HEK293 (cell line): ENCODE data around the gene PRMT5.

Experiments
- INSM2 ChIP-seq: fragments of 450-650 bp; formaldehyde crosslinking; IDR thresholded peaks from 2 replicates; pipeline ENCODE4 v1.5.1; 2016; ENCODE audit warnings: missing biosample characterization, missing genetic modification characterization
- KLF16 ChIP-seq: fragments of 450-650 bp; formaldehyde crosslinking; IDR thresholded peaks from 2 replicates; pipeline ENCODE4 v1.5.1; 2017; ENCODE audit warnings: missing biosample characterization, missing genetic modification characterization
- SP2 ChIP-seq: fragments of 450-650 bp; formaldehyde crosslinking; IDR thresholded peaks from 2 replicates; pipeline ENCODE4 v1.5.1; 2016; ENCODE audit warnings: missing biosample characterization, missing genetic modification characterization
- TCF7L2 ChIP-seq: IDR thresholded peaks from 2 replicates; pipeline ENCODE4 v1.6.1; 2011; ENCODE audit warnings: low read depth, mild to moderate bottlenecking, inconsistent platforms, low read length, moderate library complexity, borderline replicate concordance
- ZBTB10 ChIP-seq: fragments of 450-650 bp; formaldehyde crosslinking; IDR thresholded peaks from 2 replicates; pipeline ENCODE4 v1.5.1; 2016; ENCODE audit warnings: missing biosample characterization, missing genetic modification characterization
- ZFHX2 ChIP-seq: fragments of 450-650 bp; formaldehyde crosslinking; conservative IDR thresholded peaks from 2 replicates; pipeline ENCODE4 v1.5.1; 2016; ENCODE audit warnings: missing biosample characterization, missing genetic modification characterization
- ZNF202 ChIP-seq: fragments of 450-650 bp; formaldehyde crosslinking; IDR thresholded peaks from 2 replicates; pipeline ENCODE4 v1.5.1; 2016; ENCODE audit warnings: missing biosample characterization, missing genetic modification characterization, borderline replicate concordance
- ZNF23 ChIP-seq: fragments of 450-650 bp; formaldehyde crosslinking; IDR thresholded peaks from 2 replicates; pipeline ENCODE4 v1.5.1; 2016; ENCODE audit warnings: missing biosample characterization, missing genetic modification characterization, borderline replicate concordance
- ZNF239 ChIP-seq: fragments of 450-650 bp; formaldehyde crosslinking; IDR thresholded peaks from 2 replicates; pipeline ENCODE4 v1.5.1; 2016; ENCODE audit warnings: missing biosample characterization, missing genetic modification characterization
- ZNF311 ChIP-seq: fragments of 450-650 bp; formaldehyde crosslinking; IDR thresholded peaks from 2 replicates; pipeline ENCODE4 v1.5.1; 2017; ENCODE audit warnings: missing biosample characterization, missing genetic modification characterization, borderline replicate concordance
- ZNF341 ChIP-seq: fragments of 450-650 bp; formaldehyde crosslinking; IDR thresholded peaks from 2 replicates; pipeline ENCODE4; 2016; ENCODE audit warnings: low read depth, missing biosample characterization, missing genetic modification characterization
- ZNF426 ChIP-seq: fragments of 450-650 bp; formaldehyde crosslinking; IDR thresholded peaks from 2 replicates; pipeline ENCODE4 v1.5.1; 2017; ENCODE audit warnings: missing biosample characterization, missing genetic modification characterization, mild to moderate bottlenecking, inconsistent platforms, moderate library complexity
- ZNF501 ChIP-seq: fragments of 450-650 bp; formaldehyde crosslinking; IDR thresholded peaks from 2 replicates; pipeline ENCODE4 v1.5.1; 2016; ENCODE audit warnings: missing biosample characterization, missing genetic modification characterization
- ZNF518A ChIP-seq: fragments of 450-650 bp; formaldehyde crosslinking; conservative IDR thresholded peaks from 2 replicates; pipeline ENCODE4 v1.5.1; 2016; ENCODE audit warnings: low read depth, missing biosample characterization, missing genetic modification characterization
- ZNF561 ChIP-seq: fragments of 450-650 bp; IDR thresholded peaks from 2 replicates; pipeline ENCODE4 v1.5.1; 2018; ENCODE audit warnings: missing biosample characterization, missing genetic modification characterization, borderline replicate concordance
- ZNF580 ChIP-seq: fragments of 450-650 bp; formaldehyde crosslinking; IDR thresholded peaks from 2 replicates; pipeline ENCODE4 v1.5.1; 2016; ENCODE audit warnings: missing biosample characterization, missing genetic modification characterization
- ZNF610 ChIP-seq: fragments of 450-650 bp; formaldehyde crosslinking; IDR thresholded peaks from 2 replicates; pipeline ENCODE4 v1.5.1; 2016; ENCODE audit warnings: missing biosample characterization, missing genetic modification characterization, borderline replicate concordance
- ZNF645 ChIP-seq: fragments of 450-650 bp; formaldehyde crosslinking; IDR thresholded peaks from 2 replicates; pipeline ENCODE4; 2016; ENCODE audit warnings: missing biosample characterization, missing genetic modification characterization
- ZNF664 ChIP-seq: fragments of 450-650 bp; formaldehyde crosslinking; IDR thresholded peaks from 2 replicates; pipeline ENCODE4 v1.5.1; 2016; ENCODE audit warnings: missing biosample characterization, missing genetic modification characterization
- ZNF677 ChIP-seq: fragments of 450-650 bp; IDR thresholded peaks from 2 replicates; pipeline ENCODE4 v1.5.0; 2018; ENCODE audit warnings: missing biosample characterization, mild to moderate bottlenecking, missing genetic modification characterization, moderate library complexity
- ZNF704 ChIP-seq: fragments of 450-650 bp; formaldehyde crosslinking; IDR thresholded peaks from 2 replicates; pipeline ENCODE4 v1.5.1; 2016; ENCODE audit warnings: missing biosample characterization, missing genetic modification characterization
- ZSCAN4 ChIP-seq: fragments of 450-650 bp; formaldehyde crosslinking; IDR thresholded peaks from 2 replicates; pipeline ENCODE4 v1.5.1; 2017; ENCODE audit warnings: missing biosample characterization, missing genetic modification characterization
- ZSCAN5A ChIP-seq: fragments of 450-650 bp; formaldehyde crosslinking; IDR thresholded peaks from 2 replicates; pipeline ENCODE4 v1.5.1; 2016; ENCODE audit warnings: missing biosample characterization, missing genetic modification characterization
- ZXDB ChIP-seq: fragments of 450-650 bp; formaldehyde crosslinking; IDR thresholded peaks from 2 replicates; pipeline ENCODE4 v1.5.1; 2016; ENCODE audit warnings: missing biosample characterization, missing genetic modification characterization

The PRMT5 gene

GRCh38 chr14:22977684-22978486 lies 48.7 kb upstream of the PRMT5 start (continued):
- TF ChIP-seq SP2 (tag by site-specific recombination) (no peak), ZNF202 (tag by site-specific recombination) (no peak), ZNF677 (tag by site-specific recombination) (no peak), TCF7L2 (no peak), ZNF341 (tag by site-specific recombination) (no peak), ZXDB (tag by site-specific recombination) (0 out of 2 replicates have a peak, but pooled peaks have one; percentile 52), ZNF561 (tag by site-specific recombination) (no peak), ZBTB10 (peak; percentile 67; the same call in 1 of the 2 replicates), ZNF664 (tag by site-specific recombination) (no peak), ZNF501 (tag by site-specific recombination) (no peak), ZNF645 (tag by site-specific recombination) (no peak), ZNF23 (tag by site-specific recombination) (no peak), ZNF311 (tag by site-specific recombination) (no peak), ZSCAN4 (tag by site-specific recombination) (no peak), ZFHX2 (tag by site-specific recombination) (no peak), INSM2 (tag by site-specific recombination) (no peak), ZNF518A (tag by site-specific recombination) (no peak), ZNF704 (no peak), ZSCAN5A (no peak), KLF16 (tag by site-specific recombination) (0 out of 2 replicates have a peak, but pooled peaks have one; percentile 24), ZNF426 (tag by site-specific recombination) (no peak), ZNF580 (no peak), ZNF239 (tag by site-specific recombination) (no peak), ZNF610 (tag by site-specific recombination) (no peak)
